Astrocyte (in vitro differentiated cells and primary cell): Measurements from ENCODE around the gene IGDCC3.

Source experiments
- EZH2 ChIP-seq: IDR thresholded peaks from 2 replicates; pipeline ENCODE4 v1.6.1; 2012; ENCODE audit warnings: mild to moderate bottlenecking, low read length, inconsistent platforms; ENCODE audit not compliant: insufficient read depth
- TF ChIP-seq, protein P1 (sequence below): IDR thresholded peaks from 2 replicates; pipeline ENCODE4 v1.5.1; 2011; ENCODE audit warnings: low read depth, mild to moderate bottlenecking, inconsistent platforms, low read length, moderate library complexity; ENCODE audit not compliant: insufficient read depth

DNA sequence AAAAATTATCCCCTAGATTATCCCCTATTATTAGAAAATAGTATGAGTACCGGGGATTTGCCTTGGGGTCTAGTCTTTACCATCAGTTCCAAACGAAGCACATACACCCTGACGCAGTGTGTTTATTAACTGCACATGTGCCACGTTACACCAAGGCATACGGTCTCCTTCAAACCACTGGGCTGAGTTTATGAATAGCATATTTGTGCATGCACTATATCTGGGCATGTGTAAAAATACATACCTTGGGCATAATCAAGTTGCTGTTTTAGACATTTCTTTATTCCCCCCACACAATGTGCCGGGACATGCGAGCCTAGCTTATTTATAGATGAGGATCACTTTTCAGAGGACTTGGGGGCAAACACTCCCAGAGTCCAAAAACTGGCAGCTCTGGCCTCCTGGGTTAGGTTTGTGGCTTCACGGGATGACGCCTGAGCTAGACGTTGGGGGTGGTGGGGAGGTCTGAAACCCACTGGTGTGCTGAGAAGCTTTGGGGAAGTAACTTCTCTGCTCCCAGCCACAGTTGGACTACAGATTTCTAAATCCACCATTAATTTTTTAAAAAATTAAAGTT is 28.7 kb upstream of the IGDCC3 start:
- TF ChIP-seq, protein P1, sequence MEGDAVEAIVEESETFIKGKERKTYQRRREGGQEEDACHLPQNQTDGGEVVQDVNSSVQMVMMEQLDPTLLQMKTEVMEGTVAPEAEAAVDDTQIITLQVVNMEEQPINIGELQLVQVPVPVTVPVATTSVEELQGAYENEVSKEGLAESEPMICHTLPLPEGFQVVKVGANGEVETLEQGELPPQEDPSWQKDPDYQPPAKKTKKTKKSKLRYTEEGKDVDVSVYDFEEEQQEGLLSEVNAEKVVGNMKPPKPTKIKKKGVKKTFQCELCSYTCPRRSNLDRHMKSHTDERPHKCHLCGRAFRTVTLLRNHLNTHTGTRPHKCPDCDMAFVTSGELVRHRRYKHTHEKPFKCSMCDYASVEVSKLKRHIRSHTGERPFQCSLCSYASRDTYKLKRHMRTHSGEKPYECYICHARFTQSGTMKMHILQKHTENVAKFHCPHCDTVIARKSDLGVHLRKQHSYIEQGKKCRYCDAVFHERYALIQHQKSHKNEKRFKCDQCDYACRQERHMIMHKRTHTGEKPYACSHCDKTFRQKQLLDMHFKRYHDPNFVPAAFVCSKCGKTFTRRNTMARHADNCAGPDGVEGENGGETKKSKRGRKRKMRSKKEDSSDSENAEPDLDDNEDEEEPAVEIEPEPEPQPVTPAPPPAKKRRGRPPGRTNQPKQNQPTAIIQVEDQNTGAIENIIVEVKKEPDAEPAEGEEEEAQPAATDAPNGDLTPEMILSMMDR, result no peak
- TF ChIP-seq EZH2, result no peak
